Measurements from ENCODE around the gene ABCA13.

- TF ChIP-seq, protein P1, sequence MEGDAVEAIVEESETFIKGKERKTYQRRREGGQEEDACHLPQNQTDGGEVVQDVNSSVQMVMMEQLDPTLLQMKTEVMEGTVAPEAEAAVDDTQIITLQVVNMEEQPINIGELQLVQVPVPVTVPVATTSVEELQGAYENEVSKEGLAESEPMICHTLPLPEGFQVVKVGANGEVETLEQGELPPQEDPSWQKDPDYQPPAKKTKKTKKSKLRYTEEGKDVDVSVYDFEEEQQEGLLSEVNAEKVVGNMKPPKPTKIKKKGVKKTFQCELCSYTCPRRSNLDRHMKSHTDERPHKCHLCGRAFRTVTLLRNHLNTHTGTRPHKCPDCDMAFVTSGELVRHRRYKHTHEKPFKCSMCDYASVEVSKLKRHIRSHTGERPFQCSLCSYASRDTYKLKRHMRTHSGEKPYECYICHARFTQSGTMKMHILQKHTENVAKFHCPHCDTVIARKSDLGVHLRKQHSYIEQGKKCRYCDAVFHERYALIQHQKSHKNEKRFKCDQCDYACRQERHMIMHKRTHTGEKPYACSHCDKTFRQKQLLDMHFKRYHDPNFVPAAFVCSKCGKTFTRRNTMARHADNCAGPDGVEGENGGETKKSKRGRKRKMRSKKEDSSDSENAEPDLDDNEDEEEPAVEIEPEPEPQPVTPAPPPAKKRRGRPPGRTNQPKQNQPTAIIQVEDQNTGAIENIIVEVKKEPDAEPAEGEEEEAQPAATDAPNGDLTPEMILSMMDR (IDR thresholded peaks at IDR 0.05; ENCODE audit: insufficient read depth, low read length), result no peak
- TF ChIP-seq SPI1 (IDR thresholded peaks at IDR 0.05; ENCODE audit: borderline replicate concordance, low read depth) (no peak), POLR2AphosphoS5 (IDR thresholded peaks at IDR 0.05; ENCODE audit: low read depth) (no peak)
- TF ChIP-seq, protein P2, sequence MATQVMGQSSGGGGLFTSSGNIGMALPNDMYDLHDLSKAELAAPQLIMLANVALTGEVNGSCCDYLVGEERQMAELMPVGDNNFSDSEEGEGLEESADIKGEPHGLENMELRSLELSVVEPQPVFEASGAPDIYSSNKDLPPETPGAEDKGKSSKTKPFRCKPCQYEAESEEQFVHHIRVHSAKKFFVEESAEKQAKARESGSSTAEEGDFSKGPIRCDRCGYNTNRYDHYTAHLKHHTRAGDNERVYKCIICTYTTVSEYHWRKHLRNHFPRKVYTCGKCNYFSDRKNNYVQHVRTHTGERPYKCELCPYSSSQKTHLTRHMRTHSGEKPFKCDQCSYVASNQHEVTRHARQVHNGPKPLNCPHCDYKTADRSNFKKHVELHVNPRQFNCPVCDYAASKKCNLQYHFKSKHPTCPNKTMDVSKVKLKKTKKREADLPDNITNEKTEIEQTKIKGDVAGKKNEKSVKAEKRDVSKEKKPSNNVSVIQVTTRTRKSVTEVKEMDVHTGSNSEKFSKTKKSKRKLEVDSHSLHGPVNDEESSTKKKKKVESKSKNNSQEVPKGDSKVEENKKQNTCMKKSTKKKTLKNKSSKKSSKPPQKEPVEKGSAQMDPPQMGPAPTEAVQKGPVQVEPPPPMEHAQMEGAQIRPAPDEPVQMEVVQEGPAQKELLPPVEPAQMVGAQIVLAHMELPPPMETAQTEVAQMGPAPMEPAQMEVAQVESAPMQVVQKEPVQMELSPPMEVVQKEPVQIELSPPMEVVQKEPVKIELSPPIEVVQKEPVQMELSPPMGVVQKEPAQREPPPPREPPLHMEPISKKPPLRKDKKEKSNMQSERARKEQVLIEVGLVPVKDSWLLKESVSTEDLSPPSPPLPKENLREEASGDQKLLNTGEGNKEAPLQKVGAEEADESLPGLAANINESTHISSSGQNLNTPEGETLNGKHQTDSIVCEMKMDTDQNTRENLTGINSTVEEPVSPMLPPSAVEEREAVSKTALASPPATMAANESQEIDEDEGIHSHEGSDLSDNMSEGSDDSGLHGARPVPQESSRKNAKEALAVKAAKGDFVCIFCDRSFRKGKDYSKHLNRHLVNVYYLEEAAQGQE (IDR thresholded peaks at IDR 0.05; ENCODE audit: insufficient replicate concordance, low read depth), result no peak
These were observed 9.7 kb upstream of the ABCA13 start for GRCh38 chr7:48161407-48162125.
